KOPT-K1 (cell line): ENCODE data around the gene WRAP73.

Experiments used
- H3K27ac ChIP-seq: fragments of 200-600 bp; sonication (generic); 2 replicates; pipeline ENCODE4 v1.5.1; 2016; ENCODE audit warnings: antibody characterized with exemption, mild to moderate bottlenecking, low read depth, low read length; ENCODE audit not compliant: poor library complexity, severe bottlenecking
- H3K36me3 ChIP-seq: fragments of 200-600 bp; sonication (generic); 2 replicates; pipeline ENCODE4 v1.5.1; 2017; ENCODE audit warnings: antibody characterized with exemption, mild to moderate bottlenecking, low read length, moderate library complexity; ENCODE audit not compliant: insufficient read depth
- H3K9me3 ChIP-seq: fragments of 200-600 bp; sonication (generic); 2 replicates; pipeline ENCODE4 v1.5.1; 2017; ENCODE audit warnings: antibody characterized with exemption, low read length, mild to moderate bottlenecking; ENCODE audit not compliant: insufficient read depth, poor library complexity, severe bottlenecking

WRAP73 gene

GRCh38 chr1:3650248-3651025, 534 bp upstream of the WRAP73 start:
- H3K9me3 ChIP-seq = no peaks in the 10 kb centered on the region
- H3K27ac ChIP-seq = no peak overlapping the region
- H3K36me3 ChIP-seq = peaks cover 18% of the 10 kb centered on the region

- Histone ChIP-seq H3K9me3 (no peaks in the 10 kb centered on the region), H3K36me3 (peaks cover 33% of the 10 kb centered on the region), H3K27ac (no peak overlapping the region)
Observed at GRCh38 chr1:3646596-3646995, 3.3 kb downstream of the WRAP73 start.

- H3K36me3 ChIP-seq = peaks cover 37% of the 10 kb centered on the region
- no peak overlapping the region for H3K27ac ChIP-seq
- H3K9me3 ChIP-seq = no peaks in the 10 kb centered on the region
Observed at GRCh38 chr1:3645666-3646355, 4.1 kb downstream of the WRAP73 start.

- Histone ChIP-seq H3K9me3 (no peaks in the 10 kb centered on the region), H3K36me3 (peaks cover 37% of the 10 kb centered on the region), H3K27ac (no peak overlapping the region)
Observed at GRCh38 chr1:3645247-3645646, 4.7 kb downstream of the WRAP73 start.

- no peaks in the 10 kb centered on the region for H3K9me3 ChIP-seq
- H3K27ac ChIP-seq = no peak overlapping the region
- peaks cover 47% of the 10 kb centered on the region for H3K36me3 ChIP-seq
Observed at GRCh38 chr1:3644273-3644672, 5.6 kb downstream of the WRAP73 start.

- no peaks in the 10 kb centered on the region for H3K9me3 ChIP-seq
- peaks cover 58% of the 10 kb centered on the region for H3K36me3 ChIP-seq
- H3K27ac ChIP-seq = no peak overlapping the region
Observed at GRCh38 chr1:3642919-3643675, 6.8 kb downstream of the WRAP73 start.

GRCh38 chr1:3641816-3642215, 8.1 kb downstream of the WRAP73 start:
- H3K27ac ChIP-seq = no peak overlapping the region
- peaks cover 63% of the 10 kb centered on the region for H3K36me3 ChIP-seq

GRCh38 chr1:3641046-3641760, 8.7 kb downstream of the WRAP73 start:
- Histone ChIP-seq H3K36me3 (peaks cover 63% of the 10 kb centered on the region), H3K9me3 (no peaks in the 10 kb centered on the region), H3K27ac (no peak overlapping the region)

More at GRCh38 chr1:3641816-3642215, 8.1 kb downstream of the WRAP73 start:
- no peaks in the 10 kb centered on the region for H3K9me3 ChIP-seq

GRCh38 chr1:3640121-3640837, 9.6 kb downstream of the WRAP73 start:
- H3K9me3 ChIP-seq = no peaks in the 10 kb centered on the region
- no peak overlapping the region for H3K27ac ChIP-seq
- peaks cover 69% of the 10 kb centered on the region for H3K36me3 ChIP-seq

GRCh38 chr1:3639397-3639911, 10.4 kb downstream of the WRAP73 start:
- no peaks in the 10 kb centered on the region for H3K9me3 ChIP-seq
- H3K27ac ChIP-seq = no peak overlapping the region
- peaks cover 70% of the 10 kb centered on the region for H3K36me3 ChIP-seq

- peaks cover 75% of the 10 kb centered on the region for H3K36me3 ChIP-seq
- no peak overlapping the region for H3K27ac ChIP-seq
- no peaks in the 10 kb centered on the region for H3K9me3 ChIP-seq
Observed at GRCh38 chr1:3638676-3639075, 11.2 kb downstream of the WRAP73 start.

- Histone ChIP-seq H3K9me3 (no peaks in the 10 kb centered on the region), H3K36me3 (peaks cover 82% of the 10 kb centered on the region), H3K27ac (no peak overlapping the region)
Observed at GRCh38 chr1:3638027-3638426, 11.9 kb downstream of the WRAP73 start.

GRCh38 chr1:3636531-3636930, 13.4 kb downstream of the WRAP73 start:
- peaks cover 91% of the 10 kb centered on the region for H3K36me3 ChIP-seq
- no peak overlapping the region for H3K27ac ChIP-seq
- no peaks in the 10 kb centered on the region for H3K9me3 ChIP-seq

GRCh38 chr1:3636080-3636479, 13.8 kb downstream of the WRAP73 start:
- Histone ChIP-seq H3K27ac (no peak overlapping the region), H3K9me3 (no peaks in the 10 kb centered on the region), H3K36me3 (peaks cover 92% of the 10 kb centered on the region)
